Measurements from ENCODE around the gene ARID3A.

Gene ARID3A

GRCh38 chr19:991174-991931, 65.5 kb downstream of the ARID3A start:
- peak; percentile 79 for DNase-seq

DNA sequence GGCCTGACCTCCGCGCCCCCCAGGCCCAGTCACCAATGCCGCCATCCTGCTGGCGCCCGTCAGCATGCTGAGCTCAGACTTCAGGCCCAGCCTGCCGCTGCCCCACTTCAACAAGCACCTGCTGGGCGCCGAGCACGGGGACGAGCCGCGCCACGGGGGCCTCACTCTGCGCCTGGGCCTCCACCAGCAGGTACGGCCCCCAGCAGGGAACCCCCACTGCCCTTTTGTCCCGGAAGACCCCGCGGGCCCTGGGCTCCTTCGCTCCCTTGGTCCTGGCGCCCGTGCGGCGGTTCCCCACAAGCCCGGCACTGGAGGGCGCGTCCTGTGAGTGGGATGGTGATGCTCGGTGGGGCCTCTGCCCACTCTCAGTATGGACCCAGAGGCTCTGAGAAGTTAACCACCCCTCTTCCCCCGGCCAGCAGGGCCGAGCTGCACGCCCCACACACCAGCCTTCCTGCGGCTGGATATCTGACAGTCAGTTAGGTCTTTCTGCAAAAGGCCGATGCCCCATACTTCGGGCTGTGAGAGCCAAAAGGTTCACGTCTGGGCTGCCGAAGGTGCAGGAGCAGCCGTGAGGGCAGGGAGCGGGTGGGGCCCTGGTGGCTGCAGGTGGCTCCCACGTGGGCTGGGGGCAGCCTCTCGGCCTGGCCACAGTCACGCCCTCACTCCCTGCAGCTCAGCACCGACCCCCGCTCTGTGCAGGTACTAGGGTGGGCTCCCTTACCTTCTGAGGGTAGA, 66.3 kb downstream of the ARID3A start:
- no peak for DNase-seq

GRCh38 chr19:992670-993055, 66.8 kb downstream of the ARID3A start:
- no peak for DNase-seq

DNA sequence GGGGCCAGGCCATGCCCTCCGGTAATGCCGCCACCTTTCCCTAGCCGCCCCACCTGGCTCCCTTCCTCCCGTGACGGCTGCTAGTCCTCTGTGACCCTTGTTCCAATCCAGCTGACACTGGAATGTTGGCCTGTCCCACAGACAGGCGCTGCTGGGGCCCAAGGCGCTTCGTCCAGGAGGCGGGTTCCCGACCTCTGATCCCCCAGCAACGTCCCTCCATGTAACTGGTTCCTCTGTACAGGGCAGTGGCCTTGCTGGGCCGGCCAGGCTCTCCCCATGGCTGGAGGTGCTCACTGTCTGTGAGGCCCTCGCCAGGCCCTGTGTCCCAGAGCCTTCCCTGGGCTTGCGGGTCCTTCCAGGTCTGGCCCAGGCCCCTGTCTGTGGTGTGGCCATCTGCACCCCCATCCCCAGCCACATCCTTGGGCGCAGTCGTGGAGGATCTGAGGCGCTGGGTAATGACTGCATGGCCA, 67.6 kb downstream of the ARID3A start:
- no peak for DNase-seq

DNA sequence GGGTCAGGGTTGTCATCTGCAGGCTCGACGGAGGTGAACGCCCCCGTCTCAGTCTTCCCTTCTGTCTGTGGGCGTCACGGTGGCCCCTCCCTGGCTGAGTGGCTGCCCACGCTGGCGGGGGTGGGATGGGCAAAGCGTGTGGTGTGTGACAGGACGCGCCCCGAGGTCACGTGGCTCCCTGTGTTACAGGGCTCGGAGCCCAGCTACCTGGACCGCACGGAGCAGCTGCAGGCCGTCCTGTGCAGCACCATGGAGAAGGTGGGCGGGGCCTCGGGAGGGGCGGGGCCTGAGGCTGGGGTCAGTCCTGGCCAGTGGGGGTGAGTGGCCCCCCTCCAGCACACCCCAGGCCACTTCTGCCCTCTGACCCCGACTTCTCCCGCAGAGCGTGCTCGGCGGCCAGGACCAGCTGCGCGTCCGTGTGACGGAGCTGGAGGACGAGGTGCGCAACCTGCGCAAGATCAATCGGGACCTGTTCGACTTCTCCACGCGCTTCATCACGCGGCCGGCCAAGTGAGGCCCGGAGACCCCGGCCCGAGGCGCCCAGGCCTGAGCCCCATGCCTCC, 68.1 kb downstream of the ARID3A start:
- DNase-seq = no peak

DNA sequence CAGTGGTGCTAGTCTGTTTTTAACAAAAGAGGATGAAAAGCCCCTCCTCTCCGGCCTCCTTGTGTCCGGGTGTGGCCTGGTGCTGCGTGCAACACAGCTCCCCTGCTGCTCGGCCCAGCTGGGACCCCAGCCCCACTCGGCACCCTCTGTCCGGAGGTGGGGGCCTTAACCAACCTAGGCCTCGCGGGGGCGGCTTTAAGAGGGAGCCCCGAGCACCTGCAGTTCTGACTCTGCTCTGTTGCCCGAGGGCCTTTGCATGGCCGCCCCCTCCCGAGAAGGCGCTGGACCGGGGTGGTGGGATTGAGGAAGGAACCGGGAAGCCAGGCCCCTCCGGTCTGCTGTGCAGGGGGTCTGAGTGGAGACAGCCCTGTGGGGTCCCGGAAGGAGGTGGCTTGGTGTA, 68.7 kb downstream of the ARID3A start:
- no peak for DNase-seq

GRCh38 chr19:995051-995827, 69.4 kb downstream of the ARID3A start:
- no peak for DNase-seq

DNA sequence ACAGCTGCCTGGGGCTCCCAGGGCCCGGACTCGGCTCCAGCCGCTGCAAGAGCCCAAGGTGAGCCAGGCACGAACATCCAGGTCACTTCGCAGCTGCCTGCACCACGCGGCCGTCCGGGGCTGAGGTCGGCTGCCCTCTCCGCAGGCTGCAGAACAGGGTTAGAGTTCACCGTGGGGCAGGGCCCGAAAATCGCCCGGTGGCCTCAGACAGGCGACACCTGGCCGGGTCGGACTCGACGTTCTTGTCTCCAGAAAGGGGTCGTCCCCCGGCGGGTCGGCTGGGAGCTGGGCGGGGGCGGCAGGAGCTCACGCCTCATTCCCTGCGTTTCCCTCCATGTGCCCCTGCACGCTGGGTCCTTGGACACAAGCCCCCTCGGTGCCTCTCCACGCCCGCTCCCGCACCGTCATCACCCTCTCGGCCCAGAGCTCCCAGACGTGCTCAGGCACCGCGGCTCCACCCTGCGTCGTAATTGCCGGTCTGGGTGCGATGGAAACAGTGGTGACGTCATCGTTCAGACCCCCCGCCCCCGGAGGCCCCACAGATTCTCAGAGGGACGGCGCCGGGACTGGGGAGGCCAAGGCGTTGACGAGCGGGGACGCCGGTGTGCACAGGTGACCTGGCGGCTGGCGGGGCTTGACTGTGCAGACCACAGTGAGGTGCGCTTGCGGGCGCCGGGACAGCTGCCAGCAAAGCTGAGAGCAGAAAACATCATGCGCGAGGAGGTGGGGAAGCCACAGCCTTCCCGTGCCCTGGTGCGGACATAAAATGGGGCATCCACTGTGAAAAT, 70.4 kb downstream of the ARID3A start:
- DNase-seq = peak; percentile 59

GRCh38 chr19:998064-998463, 72.2 kb downstream of the ARID3A start:
- DNase-seq = no peak

DNA sequence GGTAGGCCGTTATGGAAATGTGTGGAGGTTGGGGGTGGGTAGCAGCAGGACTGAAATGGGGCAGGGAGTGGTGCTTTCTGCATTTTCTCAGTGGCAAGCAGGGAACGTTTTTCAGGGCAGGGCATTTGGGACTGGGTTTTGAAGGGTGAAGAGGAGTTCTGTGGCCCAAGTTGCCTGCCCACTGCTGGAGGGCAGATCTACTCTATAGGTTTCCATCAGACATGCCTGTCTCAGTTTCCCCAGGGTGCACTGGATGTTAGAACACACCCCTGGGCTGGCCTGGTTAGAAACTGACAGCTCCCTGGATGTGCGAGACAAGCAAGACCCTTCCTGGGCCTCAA, 73.5 kb downstream of the ARID3A start:
- no peak for DNase-seq

DNA sequence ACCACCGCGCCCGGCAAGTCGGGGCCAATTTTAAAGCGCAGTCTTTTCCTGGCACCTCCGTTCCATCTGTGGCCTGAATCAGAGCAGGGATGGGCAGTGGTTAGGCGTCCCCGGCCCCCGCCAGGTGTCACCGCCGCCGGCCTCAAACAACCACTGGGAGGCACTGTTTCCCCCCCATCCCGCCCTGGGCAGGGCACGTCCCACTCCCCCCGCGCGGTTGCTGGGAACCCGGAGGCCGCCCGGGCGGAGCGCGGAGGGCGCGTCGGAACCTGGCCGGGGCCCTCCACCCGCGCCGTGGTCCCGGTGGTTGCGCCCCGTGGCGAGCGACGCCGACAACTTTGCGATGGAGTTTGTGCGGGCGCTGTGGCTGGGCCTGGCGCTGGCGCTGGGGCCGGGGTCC, 74.3 kb downstream of the ARID3A start, which contains the start of gene GRIN3B:
Gene GRIN3B, plus strand, starts transcription at position 325 of the 400 bp plus-strand sequence. Its CDS starts 19 bp downstream, at position 344.
- peak; percentile 70 for DNase-seq

- DNase-seq = no peak
These were observed 75.0 kb downstream of the ARID3A start for GRCh38 chr19:1000591-1001537.

DNA sequence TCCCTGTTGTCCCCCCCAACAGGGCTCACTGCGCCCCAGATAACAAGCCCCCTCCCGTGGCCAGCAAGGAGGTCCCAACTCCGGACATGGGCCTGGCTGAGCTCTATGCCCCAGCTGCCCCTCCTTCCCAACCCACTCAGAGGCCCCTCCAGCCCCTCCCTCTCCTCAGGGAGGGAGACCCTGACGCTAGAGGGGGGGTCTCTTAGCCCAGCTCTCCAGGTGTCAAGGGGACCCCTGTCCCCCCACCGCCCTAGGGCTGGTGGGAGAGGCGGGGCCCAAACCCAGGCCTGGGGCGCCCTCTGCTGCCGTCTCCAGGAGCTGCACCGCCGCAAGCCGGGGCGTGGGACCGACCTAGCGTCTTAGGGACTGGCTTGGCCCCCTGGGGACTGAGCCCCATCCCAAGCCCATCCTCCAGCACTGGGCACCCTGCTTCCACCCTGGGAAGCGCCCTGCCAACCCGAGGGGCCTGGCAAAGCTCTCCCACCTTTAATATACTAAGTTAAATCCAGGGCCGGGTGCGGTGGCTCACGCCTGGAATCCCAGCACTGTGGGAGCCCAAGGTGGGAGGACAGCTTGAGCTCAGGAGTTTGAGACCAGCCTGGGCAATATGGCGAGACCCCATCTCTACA, 75.8 kb downstream of the ARID3A start:
- DNase-seq = peak; percentile 66

DNA sequence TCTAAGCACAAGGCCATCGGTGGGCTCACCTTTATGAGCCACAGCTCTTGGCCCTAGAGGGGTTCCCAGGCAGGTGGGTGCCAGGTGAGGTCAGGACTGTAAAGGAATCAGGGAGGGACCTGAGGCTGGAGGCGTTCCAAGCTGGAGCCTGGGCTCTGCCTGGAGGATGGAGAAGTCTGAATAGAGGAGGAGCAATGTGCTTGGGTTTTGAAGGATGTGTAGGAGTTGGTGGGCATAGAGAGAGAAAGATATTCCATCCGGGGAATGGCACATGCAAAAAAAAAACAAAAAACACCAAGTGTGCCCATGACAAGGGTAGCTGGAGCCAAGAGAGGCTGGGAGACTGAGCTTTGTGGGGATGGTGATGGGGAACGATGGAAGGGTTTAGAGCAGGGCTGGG, 76.8 kb downstream of the ARID3A start:
- no peak for DNase-seq

DNA sequence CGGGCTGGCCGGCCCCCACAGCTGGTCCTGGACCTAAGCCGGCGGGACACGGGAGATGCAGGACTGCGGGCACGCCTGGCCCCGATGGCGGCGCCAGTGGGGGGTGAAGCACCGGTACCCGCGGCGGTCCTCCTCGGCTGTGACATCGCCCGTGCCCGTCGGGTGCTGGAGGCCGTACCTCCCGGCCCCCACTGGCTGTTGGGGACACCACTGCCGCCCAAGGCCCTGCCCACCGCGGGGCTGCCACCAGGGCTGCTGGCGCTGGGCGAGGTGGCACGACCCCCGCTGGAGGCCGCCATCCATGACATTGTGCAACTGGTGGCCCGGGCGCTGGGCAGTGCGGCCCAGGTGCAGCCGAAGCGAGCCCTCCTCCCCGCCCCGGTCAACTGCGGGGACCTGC, 77.4 kb downstream of the ARID3A start:
- no peak for DNase-seq

- DNase-seq = no peak
These were observed 78.5 kb downstream of the ARID3A start for GRCh38 chr19:1004204-1004802.

DNA sequence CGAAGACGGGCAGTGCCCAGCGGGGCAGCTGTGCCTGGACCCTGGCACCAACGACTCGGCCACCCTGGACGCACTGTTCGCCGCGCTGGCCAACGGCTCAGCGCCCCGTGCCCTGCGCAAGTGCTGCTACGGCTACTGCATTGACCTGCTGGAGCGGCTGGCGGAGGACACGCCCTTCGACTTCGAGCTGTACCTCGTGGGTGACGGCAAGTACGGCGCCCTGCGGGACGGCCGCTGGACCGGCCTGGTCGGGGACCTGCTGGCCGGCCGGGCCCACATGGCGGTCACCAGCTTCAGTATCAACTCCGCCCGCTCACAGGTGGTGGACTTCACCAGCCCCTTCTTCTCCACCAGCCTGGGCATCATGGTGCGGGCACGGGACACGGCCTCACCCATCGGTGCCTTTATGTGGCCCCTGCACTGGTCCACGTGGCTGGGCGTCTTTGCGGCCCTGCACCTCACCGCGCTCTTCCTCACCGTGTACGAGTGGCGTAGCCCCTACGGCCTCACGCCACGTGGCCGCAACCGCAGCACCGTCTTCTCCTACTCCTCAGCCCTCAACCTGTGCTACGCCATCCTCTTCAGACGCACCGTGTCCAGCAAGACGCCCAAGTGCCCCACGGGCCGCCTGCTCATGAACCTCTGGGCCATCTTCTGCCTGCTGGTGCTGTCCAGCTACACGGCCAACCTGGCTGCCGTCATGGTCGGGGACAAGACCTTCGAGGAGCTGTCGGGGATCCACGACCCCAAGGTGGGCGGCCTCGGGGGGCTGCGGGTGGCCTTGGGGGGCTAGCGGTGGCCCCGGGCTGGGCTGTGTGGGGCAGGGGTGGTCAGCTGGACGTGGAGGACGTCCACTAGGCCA, 79.2 kb downstream of the ARID3A start:
- DNase-seq = no peak

DNA sequence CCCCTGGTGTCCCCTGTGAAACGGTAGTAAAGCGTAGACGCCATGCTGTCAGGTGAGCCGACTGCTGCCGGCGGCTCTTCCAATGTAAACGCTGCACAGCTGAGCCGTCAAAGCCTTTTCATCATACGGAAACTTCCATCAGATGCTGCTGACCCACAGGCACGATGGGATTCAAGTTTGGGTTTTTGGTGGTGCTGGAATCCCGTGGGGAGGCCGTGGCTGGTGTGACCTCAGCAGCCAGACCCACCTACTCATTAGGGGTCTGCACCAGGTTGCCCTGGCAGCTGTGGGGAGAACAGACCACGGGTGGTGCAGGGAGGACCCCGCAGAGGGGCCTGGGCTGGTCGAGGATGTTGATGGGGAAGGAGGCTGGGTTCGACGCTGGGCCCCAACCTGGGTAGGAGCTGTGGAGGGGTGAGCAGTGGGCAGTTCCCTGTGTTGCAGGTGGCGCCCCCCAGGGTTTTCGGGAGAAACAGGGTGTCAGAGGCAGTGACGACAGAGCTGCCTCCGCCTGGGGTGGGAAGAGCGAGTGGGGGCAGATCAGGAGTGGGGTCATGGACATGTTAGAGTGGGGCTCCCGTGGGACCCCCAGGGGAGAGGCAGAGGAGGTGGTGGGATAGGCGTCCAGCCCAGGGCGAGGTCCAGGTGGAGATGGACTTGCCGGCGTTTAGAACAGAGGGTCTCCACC, 81.0 kb downstream of the ARID3A start:
- no peak for DNase-seq
